Astrocyte of the spinal cord (primary cell): ENCODE results near the gene ELMO1.

Experiments
- DNase-seq: peaks from one replicate; pipeline ENCODE4 v3.0.0; 2011; ENCODE audit warnings: low read depth, low spot score
- H3K4me3 ChIP-seq: 2 replicates; pipeline ENCODE4 v1.5.1; 2011; ENCODE audit warnings: low read depth, mild to moderate bottlenecking, low read length, moderate library complexity
- in situ Hi-C: cut with HindIII; loops from 2 replicates; pipeline ENCODE4 v1.10.0; 2017; ENCODE audit warnings: low sequenced_read_pairs
- TF ChIP-seq, protein P1 (sequence below): IDR thresholded peaks from 2 replicates; pipeline ENCODE4 v1.5.1; 2012; ENCODE audit warnings: low read depth, mild to moderate bottlenecking, low read length, inconsistent platforms

Gene ELMO1

DNA sequence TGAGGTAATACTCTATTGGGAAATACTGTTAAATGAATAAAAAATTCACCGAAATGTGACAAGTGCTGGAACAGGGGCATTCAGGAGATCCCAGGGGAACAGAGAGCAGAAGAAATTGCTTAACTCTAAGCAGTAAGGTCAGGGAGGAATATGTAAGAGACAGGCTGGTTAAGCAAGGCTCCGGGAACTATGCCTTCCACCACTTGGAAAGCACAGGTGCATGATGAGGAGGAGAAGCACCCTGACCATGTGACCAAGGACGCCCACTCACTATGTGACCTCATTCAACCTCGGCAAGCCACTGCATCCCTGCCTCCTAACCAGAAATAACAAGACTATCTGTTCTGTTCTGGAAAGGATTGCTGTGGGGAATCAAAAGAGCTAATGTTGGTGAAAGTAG lies 218.4 kb downstream of the ELMO1 start:
- in situ Hi-C loops: no loop called here
- no peak for DNase-seq
- TF ChIP-seq, protein P1, sequence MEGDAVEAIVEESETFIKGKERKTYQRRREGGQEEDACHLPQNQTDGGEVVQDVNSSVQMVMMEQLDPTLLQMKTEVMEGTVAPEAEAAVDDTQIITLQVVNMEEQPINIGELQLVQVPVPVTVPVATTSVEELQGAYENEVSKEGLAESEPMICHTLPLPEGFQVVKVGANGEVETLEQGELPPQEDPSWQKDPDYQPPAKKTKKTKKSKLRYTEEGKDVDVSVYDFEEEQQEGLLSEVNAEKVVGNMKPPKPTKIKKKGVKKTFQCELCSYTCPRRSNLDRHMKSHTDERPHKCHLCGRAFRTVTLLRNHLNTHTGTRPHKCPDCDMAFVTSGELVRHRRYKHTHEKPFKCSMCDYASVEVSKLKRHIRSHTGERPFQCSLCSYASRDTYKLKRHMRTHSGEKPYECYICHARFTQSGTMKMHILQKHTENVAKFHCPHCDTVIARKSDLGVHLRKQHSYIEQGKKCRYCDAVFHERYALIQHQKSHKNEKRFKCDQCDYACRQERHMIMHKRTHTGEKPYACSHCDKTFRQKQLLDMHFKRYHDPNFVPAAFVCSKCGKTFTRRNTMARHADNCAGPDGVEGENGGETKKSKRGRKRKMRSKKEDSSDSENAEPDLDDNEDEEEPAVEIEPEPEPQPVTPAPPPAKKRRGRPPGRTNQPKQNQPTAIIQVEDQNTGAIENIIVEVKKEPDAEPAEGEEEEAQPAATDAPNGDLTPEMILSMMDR: no peak
- no peak overlapping the region for H3K4me3 ChIP-seq

DNA sequence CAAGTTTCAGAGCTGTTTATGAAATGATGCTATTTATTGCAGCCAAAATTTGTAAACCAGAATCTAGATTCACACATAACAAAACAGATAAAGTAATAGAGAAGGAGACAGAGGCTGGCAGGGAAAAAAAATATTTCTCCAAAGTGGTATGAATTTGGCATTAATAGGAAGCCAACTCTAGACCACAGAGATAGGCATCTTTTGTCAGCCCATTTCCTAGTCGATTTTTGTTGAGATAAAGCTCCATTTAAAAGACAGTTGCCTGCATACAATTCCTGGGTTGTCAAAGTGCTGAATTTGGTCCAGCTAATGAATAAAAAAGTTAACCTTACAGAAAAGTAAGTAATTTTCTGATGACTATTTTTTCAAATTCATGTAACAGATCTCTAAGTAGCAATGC lies 219.3 kb downstream of the ELMO1 start:
- in situ Hi-C loops: no loop called here
- no peak overlapping the region for H3K4me3 ChIP-seq
- DNase-seq: no peak
- TF ChIP-seq, protein P1: no peak

DNA sequence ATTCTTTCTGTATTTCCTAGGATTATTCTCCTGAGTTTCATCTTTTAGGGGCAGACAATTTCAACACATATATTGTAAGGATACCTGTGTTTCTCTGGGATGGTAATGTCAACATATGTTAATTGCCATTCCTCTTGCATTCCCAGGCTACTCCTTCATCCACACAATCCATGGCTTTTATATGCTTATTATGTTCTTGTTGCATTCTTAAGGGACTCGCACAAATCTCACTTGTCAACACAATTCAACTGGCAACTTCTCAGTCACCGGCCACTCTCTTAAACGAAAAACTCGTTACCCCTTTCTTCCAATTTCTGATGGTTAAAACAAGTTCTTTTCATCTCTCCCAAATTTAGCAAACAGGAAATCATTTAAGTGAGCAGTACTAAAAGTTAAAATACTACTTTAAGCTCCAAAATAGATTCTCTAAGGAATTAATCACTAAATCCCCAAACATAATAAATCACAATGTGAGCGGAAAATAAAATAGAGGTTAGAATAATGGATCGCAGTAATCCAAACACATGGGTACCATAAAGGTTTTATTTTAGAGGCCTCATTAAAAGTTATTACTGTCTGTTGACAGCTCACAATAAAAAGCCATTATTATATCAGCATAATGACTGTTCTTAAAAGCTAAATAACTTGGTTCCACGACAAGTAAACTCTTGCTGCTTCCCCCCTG lies 223.2 kb downstream of the ELMO1 start:
- TF ChIP-seq, protein P1: no peak
- no peak for DNase-seq
- in situ Hi-C loops: no loop called here
- H3K4me3 ChIP-seq: no peak overlapping the region

DNA sequence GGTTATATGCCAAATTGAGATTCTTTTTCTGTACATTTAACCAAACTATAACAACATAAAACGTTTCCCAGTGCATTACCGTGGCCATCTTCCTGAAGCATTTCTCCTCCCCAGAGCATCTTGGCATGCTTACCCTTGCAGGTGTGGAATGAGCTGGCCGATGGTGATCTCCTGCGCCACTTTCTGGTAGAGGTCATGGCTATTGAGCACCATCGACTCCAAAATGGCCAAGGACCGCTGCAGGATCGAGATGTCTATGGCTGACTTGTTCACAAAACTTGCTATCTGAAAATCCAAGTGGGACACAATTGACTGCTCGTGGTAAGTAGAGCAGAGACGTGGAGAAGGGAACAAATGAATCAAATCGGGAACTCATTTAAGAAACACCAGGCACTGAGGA lies 223.9 kb downstream of the ELMO1 start:
- no peak overlapping the region for H3K4me3 ChIP-seq
- TF ChIP-seq, protein P1: no peak
- DNase-seq: no peak
- in situ Hi-C loops: no loop called here

DNA sequence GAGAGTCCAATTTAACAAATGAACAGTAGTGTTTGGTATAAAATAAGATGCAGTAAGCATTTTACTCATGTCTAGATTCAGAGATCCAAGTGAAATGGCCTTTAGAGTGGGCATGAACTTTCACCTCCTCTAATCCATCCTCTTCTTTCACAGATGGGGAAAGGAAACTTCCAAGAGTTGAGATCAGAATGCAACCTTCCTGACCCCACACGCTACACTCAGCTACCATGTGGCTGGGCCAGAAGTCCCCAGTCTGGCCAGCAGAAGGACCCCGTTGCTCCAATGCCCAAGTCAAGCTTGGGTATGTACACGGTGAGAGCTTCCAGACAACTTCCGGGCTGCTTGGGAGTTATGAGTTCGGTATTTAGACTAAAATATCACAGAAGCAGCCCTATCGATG lies 228.0 kb downstream of the ELMO1 start:
- DNase-seq: no peak
- TF ChIP-seq, protein P1: no peak
- in situ Hi-C loops: no loop called here
- H3K4me3 ChIP-seq: no peak overlapping the region

DNA sequence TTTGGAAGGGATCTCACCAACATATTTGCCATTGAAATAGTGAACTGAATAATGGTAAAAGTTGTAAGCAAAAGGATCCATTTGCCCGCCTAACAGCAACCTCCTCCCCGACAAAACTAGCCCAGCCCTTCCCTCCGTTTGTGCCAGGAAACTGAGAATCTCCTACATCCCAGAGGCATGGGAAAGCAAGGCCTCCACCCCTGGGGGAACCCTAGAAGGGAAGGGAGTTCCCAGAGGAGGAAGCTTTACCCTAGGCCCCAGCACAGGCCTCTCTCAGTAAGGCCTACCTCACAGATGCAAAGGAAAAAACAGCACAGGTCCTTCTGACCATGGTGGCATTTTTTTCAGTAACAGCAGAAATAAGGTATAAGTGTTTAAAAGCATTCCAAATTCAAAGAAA lies 229.7 kb downstream of the ELMO1 start:
- H3K4me3 ChIP-seq: no peak overlapping the region
- DNase-seq: no peak
- in situ Hi-C loops: no loop called here
- TF ChIP-seq, protein P1: no peak
